HepG2 (cell line): ENCODE data around the gene ENPP7. TPM values are rescaled to one million over a fixed set of nuclear protein-coding genes. Genes with fewer than 3 reads are reported as not detected.

Experiments used
- ATF7-NPFF ChIP-seq: sonication (generic); formaldehyde crosslinking; IDR thresholded peaks from 2 replicates; pipeline ENCODE4 v1.8.1; 2023; ENCODE audit warnings: mild to moderate bottlenecking, low read depth, missing genetic modification reagents, moderate library complexity
- CSRNP2 ChIP-seq: sonication (generic); formaldehyde crosslinking; conservative IDR thresholded peaks from 2 replicates; pipeline ENCODE4 v1.8.0; 2022; ENCODE audit warnings: low read depth, missing genetic modification reagents
- GPBP1L1 ChIP-seq: sonication (generic); formaldehyde crosslinking; IDR thresholded peaks from 2 replicates; pipeline ENCODE4 v1.5.0; 2020; ENCODE audit warnings: mild to moderate bottlenecking, missing genetic modification reagents
- HMGA1 ChIP-seq: sonication (generic); formaldehyde crosslinking; conservative IDR thresholded peaks from 2 replicates; pipeline ENCODE4 v1.4.0; 2020; ENCODE audit warnings: missing genetic modification reagents
- HNF4G ChIP-seq, 2 experiments: sonication (generic) in 1 of 2; formaldehyde crosslinking in 1 of 2; IDR thresholded peaks; 2 replicates each; pipeline versions ENCODE4 v1.4.0 to v1.6.1; 2011 to 2020; ENCODE audit warnings: borderline replicate concordance in 2 of 2, low read depth in 2 of 2, mild to moderate bottlenecking in 2 of 2, low read length in 1 of 2, missing genetic modification reagents in 1 of 2, moderate library complexity in 1 of 2
- MLXIP ChIP-seq: sonication (generic); formaldehyde crosslinking; IDR thresholded peaks from 2 replicates; pipeline ENCODE4 v1.9.0; 2021; ENCODE audit warnings: missing genetic modification reagents, borderline replicate concordance
- PITX1 ChIP-seq: sonication (generic); formaldehyde crosslinking; IDR thresholded peaks from 2 replicates; pipeline ENCODE4 v1.5.1; 2020; ENCODE audit warnings: mild to moderate bottlenecking, missing genetic modification reagents
- POGZ ChIP-seq: sonication (generic); formaldehyde crosslinking; IDR thresholded peaks from 2 replicates; pipeline ENCODE4 v1.4.0; 2020; ENCODE audit warnings: mild to moderate bottlenecking, missing genetic modification reagents
- RAD21 ChIP-seq: fragments of 450-650 bp; formaldehyde crosslinking; IDR thresholded peaks from 2 replicates; pipeline ENCODE4 v1.5.0; 2020; ENCODE audit warnings: mild to moderate bottlenecking
- RFXAP ChIP-seq: sonication (generic); formaldehyde crosslinking; IDR thresholded peaks from 2 replicates; pipeline ENCODE4 v1.4.0; 2020; ENCODE audit warnings: missing genetic modification reagents, borderline replicate concordance
- SALL1 ChIP-seq: sonication (generic); formaldehyde crosslinking; IDR thresholded peaks from 2 replicates; pipeline ENCODE4 v1.8.0; 2022; ENCODE audit warnings: mild to moderate bottlenecking, missing genetic modification reagents
- SETDB1 ChIP-seq: sonication (generic); formaldehyde crosslinking; IDR thresholded peaks from 2 replicates; pipeline ENCODE4 v1.5.1; 2020; ENCODE audit warnings: missing genetic modification reagents, mild to moderate bottlenecking, borderline replicate concordance
- SP5 ChIP-seq: IDR thresholded peaks from 2 replicates; pipeline ENCODE4 v1.6.1; 2016; ENCODE audit warnings: low read depth, borderline replicate concordance
- SRSF4 ChIP-seq: fragments of 200-400 bp; formaldehyde crosslinking; IDR thresholded peaks from one replicate; pipeline ENCODE4 v1.6.1; 2018; ENCODE audit warnings: mild to moderate bottlenecking, low read depth, low read length, moderate library complexity; ENCODE audit not compliant: poor library complexity, severe bottlenecking
- ZC3H13 ChIP-seq: sonication (generic); formaldehyde crosslinking; IDR thresholded peaks from 2 replicates; pipeline ENCODE4 v1.8.1; 2023; ENCODE audit warnings: mild to moderate bottlenecking, missing genetic modification reagents, moderate library complexity
- ZNF160 ChIP-seq: sonication (generic); formaldehyde crosslinking; IDR thresholded peaks from 2 replicates; pipeline ENCODE4 v1.8.0; 2022; ENCODE audit warnings: mild to moderate bottlenecking, inconsistent platforms, missing genetic modification reagents
- ZNF3 ChIP-seq: IDR thresholded peaks from 2 replicates; pipeline ENCODE4 v1.7.0; 2017; ENCODE audit warnings: inconsistent platforms
- ZNF530 ChIP-seq: sonication (generic); formaldehyde crosslinking; IDR thresholded peaks from 2 replicates; pipeline ENCODE4 v1.5.0; 2020; ENCODE audit warnings: low read depth, mild to moderate bottlenecking, missing genetic modification reagents
- ZNF557 ChIP-seq: sonication (generic); formaldehyde crosslinking; IDR thresholded peaks from 2 replicates; pipeline ENCODE4 v1.4.0; 2020; ENCODE audit warnings: missing genetic modification reagents
- ZNF616 ChIP-seq: sonication (generic); formaldehyde crosslinking; IDR thresholded peaks from 2 replicates; pipeline ENCODE4 v1.5.0; 2020; ENCODE audit warnings: low read depth, mild to moderate bottlenecking, missing genetic modification reagents
- ZNF678 ChIP-seq: sonication (generic); formaldehyde crosslinking; IDR thresholded peaks from 2 replicates; pipeline ENCODE4 v1.4.0; 2020; ENCODE audit warnings: mild to moderate bottlenecking, missing genetic modification reagents
- ZSCAN22 ChIP-seq: sonication (generic); formaldehyde crosslinking; IDR thresholded peaks from 2 replicates; pipeline ENCODE4 v1.4.0; 2020; ENCODE audit warnings: mild to moderate bottlenecking, missing genetic modification reagents
- polyA plus RNA-seq, 8 experiments: library from polyadenylated mRNA; depleted of rRNA in 3 of 8; stranded (reverse) in 7 of 8; unstranded in 1 of 8; fragments of >200 nt; fragmentation: Illumina TruSeq in 4 of 8; extraction: Trizol in 4 of 8; gene quantifications; 2 replicates each; pipeline versions ENCODE4 v1.2.1 to v1.2.3, GENCODE V29; 2011 to 2016; ENCODE audit warnings: low read depth in 4 of 8, missing spikeins in 1 of 8, mixed read lengths in 1 of 8; ENCODE audit not compliant: insufficient read depth in 1 of 8
- total RNA-seq, 5 experiments: library from RNA; depleted of rRNA; stranded (reverse); fragments of >200 nt; fragmentation: Illumina TruSeq; extraction: Trizol; gene quantifications; 2 replicates each; pipeline ENCODE4 v1.2.3, GENCODE V29; 2016; ENCODE audit warnings: low read depth in 1 of 5
- TF ChIP-seq, protein P1 (sequence below): sonication (generic); formaldehyde crosslinking; IDR thresholded peaks from 2 replicates; pipeline ENCODE4 v1.8.0; 2023; ENCODE audit warnings: mild to moderate bottlenecking, missing genetic modification reagents
- TF ChIP-seq, protein P2 (sequence below): sonication (generic); formaldehyde crosslinking; IDR thresholded peaks from 2 replicates; pipeline ENCODE4 v1.8.1; 2023; ENCODE audit warnings: missing genetic modification reagents, mild to moderate bottlenecking, borderline replicate concordance

The ENPP7 gene
- total and polyA plus RNA-seq, 2 of the 13 experiments (the other 11 are each of a cell fraction or from before 2014, with no cell fraction given), result 1.1 to 2.2 TPM

DNA sequence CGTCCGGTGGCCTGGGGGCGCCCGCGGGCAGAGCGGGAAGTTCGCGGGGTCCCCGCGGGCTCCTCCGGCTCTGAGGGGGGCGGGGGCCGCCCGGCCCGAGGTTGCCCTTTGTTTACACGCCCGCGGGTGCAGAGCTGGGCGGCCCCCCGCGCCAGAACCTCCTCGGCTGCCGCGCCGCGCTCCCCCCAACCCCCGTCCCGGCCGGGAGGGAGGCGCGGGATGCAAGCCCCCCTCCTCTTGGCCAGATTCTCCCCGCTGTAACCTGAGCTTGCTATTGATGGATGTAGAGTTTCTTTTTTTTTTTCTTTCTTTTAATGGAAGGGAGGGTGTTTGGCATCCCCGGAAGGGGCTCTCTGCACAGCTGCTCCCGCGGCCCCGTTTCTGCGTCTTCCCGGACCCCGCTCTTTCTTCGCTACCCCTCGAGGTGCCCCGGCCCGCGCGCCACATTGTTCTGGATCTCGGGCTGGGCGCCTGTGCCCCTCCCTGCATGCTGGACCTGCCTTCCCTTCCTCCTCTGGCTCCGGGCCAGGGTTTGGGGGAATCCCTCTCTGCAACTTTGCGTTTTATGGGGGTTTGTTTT lies 47.9 kb downstream of the ENPP7 start (continued):
- TF ChIP-seq, protein P1, sequence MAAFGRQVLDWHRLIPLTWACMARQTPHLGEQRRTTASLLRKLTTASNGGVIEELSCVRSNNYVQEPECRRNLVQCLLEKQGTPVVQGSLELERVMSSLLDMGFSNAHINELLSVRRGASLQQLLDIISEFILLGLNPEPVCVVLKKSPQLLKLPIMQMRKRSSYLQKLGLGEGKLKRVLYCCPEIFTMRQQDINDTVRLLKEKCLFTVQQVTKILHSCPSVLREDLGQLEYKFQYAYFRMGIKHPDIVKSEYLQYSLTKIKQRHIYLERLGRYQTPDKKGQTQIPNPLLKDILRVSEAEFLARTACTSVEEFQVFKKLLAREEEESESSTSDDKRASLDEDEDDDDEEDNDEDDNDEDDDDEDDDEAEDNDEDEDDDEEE (CRISPR knock-in tag), result peak; percentile 80
- TF ChIP-seq GPBP1L1 (CRISPR knock-in tag) (no peak), SP5 (CRISPR knock-in tag) (no peak), SETDB1 (no peak), ZNF557 (CRISPR knock-in tag) (no peak), HMGA1 (CRISPR knock-in tag) (no peak), RFXAP (CRISPR knock-in tag) (no peak), MLXIP (CRISPR knock-in tag) (no peak), POGZ (CRISPR knock-in tag) (no peak), RAD21 (CRISPR knock-in tag) (no peak), ZNF3 (CRISPR knock-in tag) (no peak), PITX1 (CRISPR knock-in tag) (0 out of 2 replicates have a peak, but pooled peaks have one; percentile 19), ZNF616 (CRISPR knock-in tag) (no peak), SRSF4 (no peak), ZNF530 (no peak), ZNF160 (CRISPR knock-in tag) (no peak), ZSCAN22 (CRISPR knock-in tag) (no peak), CSRNP2 (CRISPR knock-in tag) (no peak), ATF7-NPFF (CRISPR knock-in tag) (peak; percentile 68; the same call in 1 of the 2 replicates), SALL1 (CRISPR knock-in tag) (peak; percentile 19; the same call in 1 of the 2 replicates), ZC3H13 (CRISPR knock-in tag) (no peak; the same call in 1 of the 2 replicates), HNF4G (IDR thresholded peaks at IDR 0.05; ENCODE audit: borderline replicate concordance, low read depth, low read length) (no peak), HNF4G (CRISPR knock-in tag; IDR thresholded peaks at IDR 0.05; ENCODE audit: borderline replicate concordance, low read depth) (no peak), ZNF678 (CRISPR knock-in tag) (no peak)
- TF ChIP-seq, protein P2, sequence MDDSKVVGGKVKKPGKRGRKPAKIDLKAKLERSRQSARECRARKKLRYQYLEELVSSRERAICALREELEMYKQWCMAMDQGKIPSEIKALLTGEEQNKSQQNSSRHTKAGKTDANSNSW (CRISPR knock-in tag), result no peak
